Measurements from ENCODE around the gene EPB41L2. TPM values are rescaled to one million over a fixed set of nuclear protein-coding genes. Genes with fewer than 3 reads are reported as not detected.
"Not testable (repeated sequence)": the region's sequence is repeated elsewhere in the genome, so short reads cannot be mapped to it uniquely, and the experiment has no call there.

EPB41L2 gene
- 33.3 and 63.9 TPM in 2 replicates for total RNA-seq (2014; rRNA removed; shearing (Covaris generic); ENCODE audit: low replicate concordance)

DNA sequence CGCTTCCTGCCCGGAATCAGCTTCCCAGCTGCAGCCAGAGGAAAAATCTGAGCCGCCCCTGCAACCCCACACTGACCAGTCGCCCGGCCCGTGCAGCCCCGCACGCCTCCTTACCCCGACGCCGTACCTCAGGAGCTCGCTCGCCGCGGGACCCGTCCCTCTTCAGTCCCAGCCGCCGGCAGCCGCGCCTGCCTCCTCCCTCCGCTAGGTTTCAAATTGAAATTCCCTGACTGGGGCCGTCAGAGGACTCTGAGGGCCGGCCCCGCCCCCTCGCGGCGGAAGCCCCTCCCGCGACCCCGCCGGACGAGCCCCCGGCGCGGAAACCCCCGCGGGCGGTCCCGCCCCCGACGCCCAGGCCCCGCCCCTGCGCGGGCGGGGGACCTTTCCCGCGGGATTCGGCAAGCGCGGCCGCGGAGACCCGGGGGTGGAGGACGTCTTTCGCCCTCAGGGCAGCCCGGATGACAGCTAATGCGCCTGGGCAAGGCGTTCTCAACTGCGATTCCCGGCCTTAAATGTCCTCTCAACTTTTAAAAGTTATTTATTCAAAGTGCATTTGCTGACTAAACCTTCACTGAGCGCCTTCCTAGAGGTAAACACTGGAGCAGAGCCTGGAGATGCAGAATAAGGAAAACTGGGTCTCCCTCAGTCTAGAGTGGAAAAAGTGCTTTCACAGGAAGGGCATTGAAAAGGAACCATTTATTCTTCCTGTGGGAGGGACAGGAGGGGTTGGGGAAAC is at the start of gene EPB41L2:
Gene EPB41L2 (minus strand): TSS at position 218 of the 736 bp plus-strand sequence. CDS start 106,760 bp downstream, outside the sequence.
- H3K9me3 ChIP-seq, result no peaks in the 10 kb centered on the region
- no peaks in the 10 kb centered on the region for H3K27me3 ChIP-seq
- DNase-seq, result peak; percentile 91
- H3K36me3 ChIP-seq, result no peaks in the 10 kb centered on the region
- peak within 1 kb of the TSS; percentile 83 for H3K4me3 ChIP-seq

DNA sequence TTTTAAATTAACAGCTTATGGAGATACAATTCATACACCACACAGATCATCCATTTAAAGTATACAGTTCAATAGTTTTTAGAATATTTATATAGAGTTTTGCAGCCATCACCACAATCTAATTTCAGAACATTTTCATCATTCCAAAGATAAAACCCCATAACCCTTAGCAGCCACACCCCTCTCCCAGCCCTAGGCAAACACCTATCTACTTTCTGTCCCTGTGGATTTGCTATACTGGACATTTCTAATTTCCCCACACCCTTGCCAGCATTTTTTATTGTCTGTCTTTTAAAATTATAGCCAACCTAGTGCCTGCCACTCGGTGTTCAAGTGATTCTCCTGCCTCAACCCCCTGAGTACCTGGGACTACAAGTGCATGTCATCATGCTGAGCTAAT is 49.2 kb upstream of the EPB41L2 start:
- no peaks in the 10 kb centered on the region for H3K9me3 ChIP-seq
- H3K36me3 ChIP-seq, result no peaks in the 10 kb centered on the region
- no peaks in the 10 kb centered on the region for H3K27me3 ChIP-seq
- no peak overlapping the region for H3K4me3 ChIP-seq
- no peak for DNase-seq

DNA sequence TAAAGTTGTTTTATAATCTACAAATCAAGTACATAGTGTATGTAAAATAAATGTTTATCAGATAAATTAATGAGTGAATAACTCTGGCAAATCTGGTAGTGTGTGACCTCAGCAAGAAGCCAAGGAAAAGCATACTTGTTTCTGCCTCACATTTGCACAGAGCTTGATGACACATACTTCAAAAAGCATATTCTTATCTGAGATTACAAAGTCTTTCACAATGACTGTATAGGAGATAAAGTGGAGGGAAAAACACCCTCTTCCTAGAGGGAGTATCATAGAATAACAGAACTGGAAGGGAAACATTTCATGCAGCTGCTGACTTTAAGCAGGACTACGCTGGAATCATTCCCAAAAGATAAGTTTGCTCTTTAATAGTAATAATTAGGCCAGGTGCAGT is 44.1 kb upstream of the EPB41L2 start:
- Histone ChIP-seq H3K27me3 (no peaks in the 10 kb centered on the region), H3K9me3 (no peaks in the 10 kb centered on the region), H3K4me3 (no peak overlapping the region), H3K36me3 (no peaks in the 10 kb centered on the region)
- no peak for DNase-seq

DNA sequence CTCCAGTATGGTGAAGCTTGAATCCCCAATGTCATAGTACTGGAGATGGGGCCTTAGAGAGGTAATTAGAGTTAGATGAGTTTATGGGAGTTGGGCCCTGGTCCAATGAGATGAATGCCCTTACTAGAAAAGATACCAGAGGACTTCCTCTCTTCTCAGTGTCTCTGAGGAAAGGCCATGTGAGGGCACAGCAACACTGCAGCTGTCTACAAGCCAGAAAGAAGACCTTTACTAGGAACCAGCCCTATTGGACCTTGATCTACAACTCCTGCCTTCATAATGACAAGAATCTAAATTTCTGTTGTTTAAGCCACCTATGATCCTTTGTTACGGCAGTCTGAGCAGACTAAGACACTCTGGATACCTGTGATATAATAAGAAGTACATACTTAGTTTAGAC is 40.9 kb upstream of the EPB41L2 start:
- H3K9me3 ChIP-seq, result no peaks in the 10 kb centered on the region

DNA sequence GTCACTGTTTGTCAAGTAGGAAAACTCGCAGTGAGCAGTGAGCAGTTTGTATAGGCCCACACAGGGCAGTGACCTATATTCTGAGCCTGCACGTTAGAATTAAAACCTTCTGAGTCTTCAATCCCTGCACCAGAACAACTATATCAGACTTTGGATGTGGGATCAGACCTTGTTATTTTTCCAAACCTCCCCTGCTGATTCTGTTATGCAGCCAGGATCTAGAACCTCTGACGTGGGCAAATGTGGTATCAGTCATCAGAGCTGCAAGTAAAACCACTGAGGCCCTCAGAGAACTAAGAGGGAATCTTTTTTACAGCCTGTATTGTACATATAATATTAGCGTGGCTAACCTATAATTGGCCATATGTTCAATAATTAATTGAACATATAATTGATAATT is 40.3 kb upstream of the EPB41L2 start:
- Histone ChIP-seq H3K27me3 (no peaks in the 10 kb centered on the region), H3K4me3 (no peak overlapping the region)
- no peak for DNase-seq

More for the DNA sequence above, 40.9 kb upstream of the EPB41L2 start:
- no peaks in the 10 kb centered on the region for H3K27me3 ChIP-seq
- H3K36me3 ChIP-seq, result no peaks in the 10 kb centered on the region
- no peak overlapping the region for H3K4me3 ChIP-seq
- DNase-seq, result no peak

DNA sequence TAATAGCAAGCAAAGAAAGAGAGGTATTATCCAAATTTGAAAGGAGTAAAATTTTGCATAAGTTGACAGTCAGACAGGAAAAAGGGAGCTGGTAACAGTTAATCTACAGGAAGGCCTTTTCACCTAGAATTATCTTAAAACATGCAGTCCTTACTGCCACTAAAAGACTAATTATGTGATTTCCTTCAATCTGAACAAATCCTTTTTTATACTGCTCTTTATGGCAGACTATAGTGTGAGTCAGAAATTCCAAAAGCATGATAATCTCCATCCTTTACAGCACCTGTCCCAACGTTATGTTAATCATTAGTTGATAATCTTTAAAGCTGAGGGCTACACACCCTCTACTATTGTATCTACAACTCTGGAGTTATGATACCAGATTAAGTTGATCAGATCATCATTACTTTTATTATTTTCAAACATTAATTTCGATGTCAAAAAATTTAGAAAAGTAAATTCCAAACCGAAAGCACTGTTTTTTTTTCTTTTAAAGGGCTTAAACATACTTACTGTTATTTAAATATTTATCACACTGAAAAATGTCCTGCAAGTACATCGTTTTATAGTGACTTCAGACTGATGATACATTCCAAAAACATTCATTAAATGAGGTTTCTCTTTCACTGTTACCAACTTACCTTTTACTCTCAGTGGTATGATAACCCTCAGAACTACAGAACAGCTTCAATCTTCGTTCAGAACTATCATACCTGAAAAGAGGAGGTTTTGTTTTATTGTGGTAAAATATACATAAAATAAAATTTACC is 39.1 kb upstream of the EPB41L2 start:
- no peaks in the 10 kb centered on the region for H3K9me3 ChIP-seq
- DNase-seq, result no peak
- H3K27me3 ChIP-seq, result no peaks in the 10 kb centered on the region
- H3K36me3 ChIP-seq, result no peaks in the 10 kb centered on the region
- no peak overlapping the region for H3K4me3 ChIP-seq

More for the DNA sequence above, 40.3 kb upstream of the EPB41L2 start:
- H3K9me3 ChIP-seq, result no peaks in the 10 kb centered on the region
- no peaks in the 10 kb centered on the region for H3K36me3 ChIP-seq

DNA sequence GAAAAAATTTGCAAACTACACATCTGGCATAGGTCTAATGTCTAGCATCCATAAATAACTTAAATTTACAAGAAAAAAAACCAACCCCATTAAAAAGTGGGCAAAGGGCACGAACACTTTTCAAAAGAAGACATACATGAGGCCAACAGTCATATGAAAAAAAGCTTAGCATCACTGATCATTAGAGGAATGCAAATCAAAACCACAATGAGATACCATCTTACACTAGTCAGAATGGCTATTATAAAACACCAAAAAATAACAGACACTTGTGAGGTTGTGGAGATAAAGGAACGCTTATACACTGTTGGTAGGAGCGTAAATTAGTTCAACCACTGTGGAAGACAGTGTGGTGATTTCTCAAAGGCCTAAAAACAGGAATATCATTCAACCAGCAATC is 33.7 kb upstream of the EPB41L2 start:
- Histone ChIP-seq H3K4me3 (no peak overlapping the region), H3K9me3 (peaks cover 16% of the 10 kb centered on the region), H3K36me3 (no peaks in the 10 kb centered on the region), H3K27me3 (no peaks in the 10 kb centered on the region)
- no peak for DNase-seq

DNA sequence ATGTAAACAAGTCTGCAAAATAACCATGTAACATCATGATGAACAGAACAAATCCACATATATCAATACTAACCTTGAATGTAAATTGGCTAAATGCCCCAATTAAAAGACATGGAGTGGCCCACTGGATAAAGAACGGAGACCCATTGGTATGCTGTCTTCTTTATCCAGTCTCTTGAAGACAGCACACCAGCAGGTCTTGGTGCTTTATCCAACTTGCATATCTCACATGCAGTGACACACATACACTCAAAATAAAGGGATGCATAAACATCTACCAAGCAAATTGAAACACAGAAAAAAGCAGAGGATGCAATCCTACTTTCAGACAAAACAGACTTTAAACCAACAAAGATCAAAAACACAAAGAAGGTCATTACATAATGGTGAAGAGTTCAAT is 30.3 kb upstream of the EPB41L2 start:
- Histone ChIP-seq H3K36me3 (no peaks in the 10 kb centered on the region), H3K9me3 (peaks cover 18% of the 10 kb centered on the region)
- no peak for DNase-seq

DNA sequence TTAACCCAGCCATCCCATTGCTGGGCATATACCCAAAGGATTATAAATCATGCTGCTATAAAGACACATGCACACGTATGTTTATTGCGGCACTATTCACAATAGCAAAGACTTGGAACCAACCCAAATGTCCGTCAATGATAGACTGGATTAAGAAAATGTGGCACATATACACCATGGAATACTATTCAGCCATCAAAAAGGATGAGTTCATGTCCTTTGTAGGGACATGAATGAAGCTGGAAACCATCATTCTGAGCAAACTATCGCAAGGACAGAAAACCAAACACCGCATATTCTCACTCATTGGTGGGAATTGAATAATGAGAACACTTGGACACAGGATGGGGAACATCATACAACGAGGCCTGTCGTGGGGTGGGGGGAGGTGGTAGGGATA is 28.9 kb upstream of the EPB41L2 start:
- H3K4me3 ChIP-seq, DNase-seq, H3K36me3 ChIP-seq, H3K27me3 ChIP-seq: not testable (repeated sequence)
- peaks cover 20% of the 10 kb centered on the region for H3K9me3 ChIP-seq

More for the DNA sequence above, 30.3 kb upstream of the EPB41L2 start:
- no peaks in the 10 kb centered on the region for H3K27me3 ChIP-seq
- no peak overlapping the region for H3K4me3 ChIP-seq

DNA sequence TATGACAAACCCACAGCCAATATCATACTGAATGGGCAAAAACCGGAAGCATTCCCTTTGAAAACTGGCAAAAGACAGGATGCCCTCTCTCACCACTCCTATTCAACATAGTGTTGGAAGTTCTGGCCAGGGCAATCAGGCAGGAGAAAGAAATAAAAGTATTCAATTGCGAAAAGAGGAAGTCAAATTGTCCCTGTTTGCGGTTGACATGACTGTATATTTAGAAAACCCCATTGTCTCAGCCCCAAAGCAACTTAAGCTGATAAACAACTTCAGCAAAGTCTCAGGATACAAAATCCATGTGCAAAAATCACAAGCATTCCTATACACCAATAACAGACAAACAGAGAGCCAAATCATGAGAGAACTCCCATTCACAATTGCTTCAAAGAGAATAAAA is 27.3 kb upstream of the EPB41L2 start:
- not testable (repeated sequence) for H3K4me3 ChIP-seq, H3K27me3 ChIP-seq

DNA sequence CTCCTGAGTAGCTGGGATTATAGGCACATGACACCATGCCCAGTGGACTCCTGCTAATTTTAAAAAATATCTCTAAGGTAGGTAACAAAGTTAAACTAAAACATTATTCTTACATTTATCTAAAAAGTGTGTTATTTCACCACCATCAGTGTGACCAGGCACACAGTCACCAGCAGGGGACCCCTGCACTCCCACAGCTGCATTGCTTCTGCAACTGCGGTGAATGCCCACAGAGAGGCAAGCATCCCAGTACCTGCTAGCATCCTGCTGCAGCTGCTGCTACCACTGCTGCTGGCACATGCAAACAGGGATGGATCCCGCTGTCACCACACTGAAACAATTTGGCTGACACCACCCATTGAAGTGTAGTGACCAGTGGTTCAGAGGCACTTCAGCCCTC is 21.9 kb upstream of the EPB41L2 start:
- H3K27me3 ChIP-seq, result no peaks in the 10 kb centered on the region
- DNase-seq, result no peak
- no peaks in the 10 kb centered on the region for H3K36me3 ChIP-seq
- peaks cover 2% of the 10 kb centered on the region for H3K9me3 ChIP-seq
- H3K4me3 ChIP-seq, result no peak overlapping the region

More for the DNA sequence above, 27.3 kb upstream of the EPB41L2 start:
- peaks cover 10% of the 10 kb centered on the region for H3K9me3 ChIP-seq
- not testable (repeated sequence) for DNase-seq, H3K36me3 ChIP-seq

DNA sequence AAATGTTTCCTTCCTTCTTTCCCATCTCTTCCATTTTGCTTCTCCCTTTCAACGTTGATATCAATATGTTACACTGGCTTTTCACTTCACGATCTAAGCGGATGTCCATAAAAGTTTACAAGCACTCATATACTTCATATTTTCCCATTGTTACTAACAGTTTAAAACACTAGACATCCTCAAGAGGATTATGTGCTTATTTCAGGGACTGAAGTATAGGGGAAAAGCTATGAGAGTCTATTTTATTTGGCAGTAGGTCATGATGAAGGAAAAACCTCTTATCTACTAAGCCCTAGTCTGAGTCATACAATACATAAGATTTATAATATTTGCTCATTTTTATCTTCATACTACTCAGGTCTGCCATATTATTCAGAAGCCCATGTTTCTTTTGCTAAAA is 20.6 kb upstream of the EPB41L2 start:
- no peak for DNase-seq
- no peaks in the 10 kb centered on the region for H3K36me3 ChIP-seq
- H3K9me3 ChIP-seq, result peaks cover 2% of the 10 kb centered on the region
- no peak overlapping the region for H3K4me3 ChIP-seq
- H3K27me3 ChIP-seq, result no peaks in the 10 kb centered on the region

DNA sequence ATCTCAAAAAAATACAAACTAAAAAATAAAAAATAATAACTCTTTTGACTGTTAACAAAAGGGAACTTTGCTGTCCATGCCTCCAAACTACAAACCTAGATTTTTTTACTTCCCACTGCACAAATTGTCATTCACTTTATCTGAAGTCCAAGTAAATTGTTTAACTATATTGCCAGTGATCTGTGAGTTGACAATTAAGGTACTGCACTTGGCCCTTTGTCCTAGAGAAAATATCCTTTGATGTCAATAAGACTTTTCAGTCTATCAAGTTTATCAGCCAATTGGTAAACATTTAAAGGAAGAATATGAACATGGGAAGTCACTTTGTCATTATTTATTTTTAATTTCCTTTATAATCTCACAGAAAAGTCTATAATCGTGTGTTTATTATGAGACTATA is 19.3 kb upstream of the EPB41L2 start:
- DNase-seq, result no peak
- H3K36me3 ChIP-seq, result no peaks in the 10 kb centered on the region
- no peaks in the 10 kb centered on the region; the same call in 1 of the 2 replicates for H3K9me3 ChIP-seq
- H3K27me3 ChIP-seq, result no peaks in the 10 kb centered on the region
- no peak overlapping the region for H3K4me3 ChIP-seq

DNA sequence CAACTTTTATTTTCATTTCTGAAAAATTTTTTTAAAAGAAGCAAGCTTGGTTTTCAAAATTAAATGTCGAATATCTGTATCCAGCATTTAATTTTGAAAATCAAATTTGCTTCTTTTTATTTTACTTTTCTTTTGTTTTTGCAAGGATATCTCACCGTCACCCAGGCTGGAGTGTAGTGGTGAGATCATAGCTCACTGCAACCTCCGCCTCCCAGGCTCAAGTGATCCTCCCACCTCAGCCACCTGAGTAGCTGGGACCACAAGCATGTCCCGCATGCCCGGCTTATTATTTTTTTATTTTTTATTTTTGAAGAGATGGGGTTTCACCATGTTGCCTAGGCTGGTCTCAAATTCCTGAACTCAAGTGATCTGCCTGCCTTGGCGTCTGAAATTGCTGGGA is 17.0 kb upstream of the EPB41L2 start:
- Histone ChIP-seq H3K4me3 (no peak overlapping the region), H3K27me3 (no peaks in the 10 kb centered on the region), H3K36me3 (no peaks in the 10 kb centered on the region), H3K9me3 (no peaks in the 10 kb centered on the region)
- no peak for DNase-seq

DNA sequence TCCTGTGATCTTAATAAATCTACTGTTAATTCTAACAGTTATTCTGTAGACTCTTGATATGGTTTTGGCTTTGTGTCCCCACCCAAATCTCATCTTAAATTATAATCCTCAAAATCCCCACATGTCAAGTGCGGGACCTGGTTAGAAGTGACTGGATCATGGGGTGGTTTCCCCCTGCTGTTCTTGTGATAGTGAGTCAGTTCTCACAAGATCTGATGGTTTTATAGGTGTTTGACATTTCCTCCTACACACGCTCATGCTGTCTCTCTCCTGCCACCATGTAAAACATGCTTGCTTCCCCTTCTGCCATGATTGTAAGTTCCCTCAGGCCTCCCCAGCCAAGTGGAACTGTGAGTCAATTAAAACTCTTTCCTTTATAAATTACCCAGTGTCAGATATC is 10.5 kb upstream of the EPB41L2 start:
- Histone ChIP-seq H3K36me3 (no peaks in the 10 kb centered on the region), H3K4me3 (no peak overlapping the region), H3K9me3 (no peaks in the 10 kb centered on the region; the same call in 1 of the 2 replicates), H3K27me3 (no peaks in the 10 kb centered on the region)
- no peak for DNase-seq

DNA sequence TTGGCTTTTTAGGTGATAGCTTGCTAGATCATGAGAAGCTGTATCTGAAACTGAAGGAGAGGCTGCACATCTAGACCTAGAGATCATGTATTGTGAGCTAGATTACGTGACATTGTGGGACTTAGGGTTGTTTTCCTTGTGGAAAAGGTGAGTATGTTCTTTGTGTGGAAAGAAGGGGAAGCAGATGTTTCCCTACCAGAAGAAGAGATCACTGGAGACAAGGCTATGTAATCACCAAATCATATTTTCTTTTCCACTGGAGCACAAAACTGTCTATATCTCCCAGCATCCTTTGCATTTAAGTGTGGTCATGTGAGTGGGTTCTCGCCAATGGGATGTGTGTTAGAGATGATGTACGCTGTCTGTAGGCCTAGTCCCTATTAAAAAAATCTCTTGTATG is 7.0 kb upstream of the EPB41L2 start:
- Histone ChIP-seq H3K36me3 (no peaks in the 10 kb centered on the region), H3K27me3 (no peaks in the 10 kb centered on the region), H3K4me3 (no peak overlapping the region), H3K9me3 (no peaks in the 10 kb centered on the region; the same call in 1 of the 2 replicates)
- DNase-seq, result no peak

DNA sequence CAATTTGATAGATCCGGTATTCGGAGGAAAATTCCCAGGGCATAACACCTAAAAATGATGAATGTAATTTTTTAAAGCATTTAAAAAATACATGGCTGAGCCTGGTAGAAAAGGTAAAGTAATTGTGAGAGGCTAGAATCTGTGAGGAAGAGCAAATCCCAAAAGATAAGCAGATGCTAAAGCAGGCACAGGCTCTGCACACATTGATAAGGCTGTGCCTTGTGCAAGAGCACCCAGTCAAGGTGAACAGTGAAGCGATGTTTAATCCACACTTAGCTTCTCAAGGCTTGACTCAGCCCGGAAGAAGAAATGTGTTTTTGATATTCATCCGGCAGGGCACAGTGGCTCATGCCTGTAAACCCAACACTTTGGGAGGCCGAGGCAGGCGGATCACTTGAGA is 5.1 kb upstream of the EPB41L2 start:
- no peaks in the 10 kb centered on the region for H3K36me3 ChIP-seq
- H3K4me3 ChIP-seq, result no peak overlapping the region
- no peak for DNase-seq
- H3K9me3 ChIP-seq, result no peaks in the 10 kb centered on the region; the same call in 1 of the 2 replicates
- H3K27me3 ChIP-seq, result no peaks in the 10 kb centered on the region

DNA sequence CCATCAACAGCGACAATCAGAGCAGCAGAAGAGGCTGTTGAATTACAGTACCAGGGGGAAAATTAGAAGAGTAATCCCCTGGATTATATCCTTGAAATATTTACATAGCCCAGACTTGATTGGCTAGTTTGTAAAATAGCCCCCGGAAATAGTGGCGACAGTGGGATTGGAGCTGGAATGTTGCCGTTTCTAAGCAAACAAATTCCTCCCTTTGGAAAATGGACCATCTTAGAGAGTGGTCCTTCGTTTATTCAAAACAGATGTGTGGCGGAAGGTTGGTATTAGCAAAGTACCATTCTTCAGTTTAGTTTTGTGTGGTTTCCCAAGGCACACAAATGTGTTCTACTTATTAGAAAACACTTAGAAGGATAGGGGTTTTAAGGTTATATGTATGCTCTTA is 4.5 kb upstream of the EPB41L2 start:
- Histone ChIP-seq H3K9me3 (no peaks in the 10 kb centered on the region; the same call in 1 of the 2 replicates), H3K4me3 (no peak overlapping the region), H3K36me3 (no peaks in the 10 kb centered on the region), H3K27me3 (no peaks in the 10 kb centered on the region)
- no peak for DNase-seq
